RWPE2 (cell line): ENCODE measurements around the gene EIF2B5.

ENCODE experiments used
- ATAC-seq: fragments of 200-7000 bp; cut with Tn5 transposase; 3 replicates; pipeline ENCODE4 v1.9.1; 2021; ENCODE audit warnings: low read depth
- DNase-seq: peaks from one replicate; pipeline ENCODE4 v3.0.0-alpha.2; 2020; ENCODE audit warnings: low spot score
- H3K27ac ChIP-seq: fragments of 450-650 bp; 2 replicates; pipeline ENCODE4 v1.5.1; 2017; ENCODE audit warnings: mild to moderate bottlenecking; ENCODE audit not compliant: poor library complexity, severe bottlenecking
- H3K27me3 ChIP-seq: fragments of 250-450 bp; sonication (Bioruptor Pico); 2 replicates; pipeline ENCODE4 v1.5.1; 2021; ENCODE audit warnings: mild to moderate bottlenecking, moderate library complexity; ENCODE audit not compliant: insufficient read depth, poor library complexity, severe bottlenecking
- H3K36me3 ChIP-seq: fragments of 250-450 bp; sonication (Bioruptor Pico); 2 replicates; pipeline ENCODE4 v1.5.1; 2020; ENCODE audit warnings: low read depth, mild to moderate bottlenecking, moderate library complexity
- H3K4me1 ChIP-seq: fragments of 250-450 bp; sonication (Bioruptor Pico); 2 replicates; pipeline ENCODE4 v1.5.1; 2021; ENCODE audit warnings: mild to moderate bottlenecking, moderate library complexity; ENCODE audit not compliant: insufficient read depth, poor library complexity, severe bottlenecking
- H3K4me3 ChIP-seq: fragments of 250-450 bp; sonication (Bioruptor Pico); 2 replicates; pipeline ENCODE4 v1.5.1; 2021; ENCODE audit warnings: mild to moderate bottlenecking, moderate library complexity; ENCODE audit not compliant: severe bottlenecking
- H3K9me3 ChIP-seq: fragments of 250-450 bp; sonication (Bioruptor Pico); 2 replicates; pipeline ENCODE4 v1.5.1; 2021; ENCODE audit warnings: mild to moderate bottlenecking, moderate library complexity; ENCODE audit not compliant: severe bottlenecking
- TF ChIP-seq, protein P1 (sequence below): fragments of 450-650 bp; IDR thresholded peaks from one replicate; pipeline ENCODE4 v1.5.1; 2017; ENCODE audit warnings: mild to moderate bottlenecking, moderate library complexity; ENCODE audit not compliant: poor library complexity, severe bottlenecking

EIF2B5 gene

DNA sequence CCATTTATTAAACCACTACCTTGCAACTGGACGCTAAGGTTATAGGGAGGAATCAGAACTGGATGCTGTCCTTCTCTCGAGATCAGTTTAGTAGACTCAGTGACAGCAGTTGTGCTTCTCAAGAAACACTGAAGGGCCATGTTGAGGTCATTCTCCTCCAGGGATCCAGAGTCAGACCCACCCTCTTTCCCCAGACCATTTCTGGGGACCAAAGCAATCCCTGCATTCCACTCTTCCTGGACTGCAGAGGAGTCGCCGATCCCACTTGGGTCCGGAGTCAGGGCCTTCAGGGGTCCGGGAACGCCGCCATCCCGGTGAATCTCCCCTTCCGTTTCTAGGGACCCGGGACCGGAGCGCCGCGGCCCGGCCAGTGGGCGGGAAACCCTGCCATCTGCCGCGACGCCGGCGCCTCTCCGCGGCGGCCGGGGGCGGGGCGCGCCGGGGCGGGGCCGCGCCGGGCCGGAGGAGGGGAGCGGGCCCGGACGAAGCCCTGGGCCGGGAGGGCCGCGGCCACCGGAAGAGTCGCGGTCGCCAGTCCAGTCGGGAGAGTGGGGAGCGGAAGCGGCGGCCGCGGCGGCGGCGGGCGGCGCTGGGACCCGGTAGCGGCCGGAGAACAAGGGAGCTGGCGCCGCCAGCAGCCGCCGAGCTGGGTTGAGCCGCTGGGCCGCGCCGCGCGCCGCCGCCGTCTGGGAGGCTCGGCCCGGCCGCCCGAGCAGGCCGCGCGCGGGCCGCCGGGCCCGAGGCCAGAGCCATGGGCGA, 19.9 kb downstream of the EIF2B5 start, which contains the start of gene DVL3:
Gene DVL3, plus strand, starts transcription at position 493 of the 759 bp plus-strand sequence. Its CDS starts 259 bp downstream, at position 752.
- Histone ChIP-seq H3K9me3 (no peaks in the 10 kb centered on the region), H3K27ac (peak within 1 kb of the TSS; percentile 78), H3K4me1 (peaks cover 15% of the 10 kb centered on the region), H3K27me3 (no peaks in the 10 kb centered on the region), H3K4me3 (peak within 1 kb of the TSS; percentile 81), H3K36me3 (no peaks in the 10 kb centered on the region)
- TF ChIP-seq, protein P1, sequence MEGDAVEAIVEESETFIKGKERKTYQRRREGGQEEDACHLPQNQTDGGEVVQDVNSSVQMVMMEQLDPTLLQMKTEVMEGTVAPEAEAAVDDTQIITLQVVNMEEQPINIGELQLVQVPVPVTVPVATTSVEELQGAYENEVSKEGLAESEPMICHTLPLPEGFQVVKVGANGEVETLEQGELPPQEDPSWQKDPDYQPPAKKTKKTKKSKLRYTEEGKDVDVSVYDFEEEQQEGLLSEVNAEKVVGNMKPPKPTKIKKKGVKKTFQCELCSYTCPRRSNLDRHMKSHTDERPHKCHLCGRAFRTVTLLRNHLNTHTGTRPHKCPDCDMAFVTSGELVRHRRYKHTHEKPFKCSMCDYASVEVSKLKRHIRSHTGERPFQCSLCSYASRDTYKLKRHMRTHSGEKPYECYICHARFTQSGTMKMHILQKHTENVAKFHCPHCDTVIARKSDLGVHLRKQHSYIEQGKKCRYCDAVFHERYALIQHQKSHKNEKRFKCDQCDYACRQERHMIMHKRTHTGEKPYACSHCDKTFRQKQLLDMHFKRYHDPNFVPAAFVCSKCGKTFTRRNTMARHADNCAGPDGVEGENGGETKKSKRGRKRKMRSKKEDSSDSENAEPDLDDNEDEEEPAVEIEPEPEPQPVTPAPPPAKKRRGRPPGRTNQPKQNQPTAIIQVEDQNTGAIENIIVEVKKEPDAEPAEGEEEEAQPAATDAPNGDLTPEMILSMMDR = no peak
- peak; percentile 65 for ATAC-seq
- no peak for DNase-seq

DNA sequence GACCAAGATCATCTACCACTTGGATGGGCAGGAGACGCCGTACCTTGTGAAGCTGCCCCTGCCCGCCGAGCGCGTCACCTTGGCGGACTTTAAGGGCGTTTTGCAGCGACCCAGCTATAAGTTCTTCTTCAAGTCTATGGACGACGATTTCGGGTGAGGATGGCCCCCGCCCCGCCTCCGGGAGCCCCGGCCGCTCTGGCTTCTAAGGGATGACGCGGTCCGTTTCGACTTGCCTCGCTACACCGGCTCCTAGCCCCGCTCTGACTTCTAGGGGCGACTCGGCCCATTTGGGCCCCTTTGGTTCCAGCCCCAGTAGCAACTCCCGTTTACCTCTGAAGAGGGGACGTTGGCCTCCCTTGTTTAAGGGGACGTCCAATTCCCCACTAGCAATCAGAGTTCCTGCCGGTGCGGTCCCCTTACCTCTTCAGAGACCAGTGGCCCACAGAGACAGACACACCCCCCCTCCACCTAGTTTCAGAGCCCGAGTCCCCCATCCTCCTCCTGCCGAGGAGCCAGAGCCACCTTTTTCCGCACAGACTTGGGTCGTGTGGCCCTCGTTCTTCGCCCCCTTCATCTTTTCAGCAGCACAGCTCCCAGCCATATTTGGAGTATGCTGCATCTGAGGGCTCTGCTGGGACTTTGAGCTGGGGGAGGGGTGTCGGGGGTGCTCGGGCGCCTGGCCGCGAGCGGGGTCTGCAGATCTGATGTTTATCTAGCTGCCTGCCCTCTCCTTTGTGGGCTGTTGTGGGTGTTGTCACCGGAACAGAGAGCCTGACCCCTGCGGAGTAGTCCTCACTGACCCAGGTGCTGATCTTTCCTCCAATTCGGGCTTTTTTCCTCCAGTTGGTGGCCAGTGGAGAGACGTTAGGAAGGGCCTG, 20.7 kb downstream of the EIF2B5 start:
- H3K27ac ChIP-seq = peak overlapping the region; percentile 78
- no peaks in the 10 kb centered on the region for H3K9me3 ChIP-seq
- no peaks in the 10 kb centered on the region for H3K27me3 ChIP-seq
- no peaks in the 10 kb centered on the region for H3K36me3 ChIP-seq
- DNase-seq (no peak), ATAC-seq (peak; percentile 38)
- TF ChIP-seq, protein P1 = no peak
- peak overlapping the region; percentile 81 for H3K4me3 ChIP-seq
- H3K4me1 ChIP-seq = peaks cover 15% of the 10 kb centered on the region

DNA sequence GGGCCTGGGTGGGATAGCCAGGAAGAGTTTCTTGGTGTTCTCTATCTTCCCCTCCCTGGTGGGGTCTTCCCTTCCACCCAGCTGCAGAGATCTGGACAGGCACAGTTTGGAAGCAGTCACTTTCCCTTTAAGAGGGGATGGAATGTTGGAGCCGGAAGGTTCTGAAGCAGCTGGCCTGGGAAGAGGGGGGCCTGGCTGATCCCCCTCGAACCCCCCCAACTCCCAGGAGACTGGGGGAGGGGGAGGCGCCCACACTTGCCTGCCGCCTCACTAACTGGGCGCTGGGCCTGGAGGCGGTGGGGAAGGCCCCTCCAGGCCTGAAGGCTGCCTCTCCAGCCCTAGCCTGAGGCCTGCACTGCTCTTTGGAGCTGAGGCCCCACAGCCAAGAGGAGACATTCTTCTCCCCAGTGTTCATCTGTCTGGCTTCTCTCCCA, 21.4 kb downstream of the EIF2B5 start:
- peaks cover 15% of the 10 kb centered on the region for H3K4me1 ChIP-seq
- DNase-seq (no peak), ATAC-seq (peak; percentile 55)
- TF ChIP-seq, protein P1 = no peak
- peak overlapping the region; percentile 81 for H3K4me3 ChIP-seq
- 0 out of 2 replicates have a peak, but pooled peaks cover under 1% of the 10 kb centered on the region for H3K36me3 ChIP-seq
- H3K27ac ChIP-seq = peak overlapping the region; percentile 78
- H3K27me3 ChIP-seq = no peaks in the 10 kb centered on the region
- no peaks in the 10 kb centered on the region for H3K9me3 ChIP-seq

DNA sequence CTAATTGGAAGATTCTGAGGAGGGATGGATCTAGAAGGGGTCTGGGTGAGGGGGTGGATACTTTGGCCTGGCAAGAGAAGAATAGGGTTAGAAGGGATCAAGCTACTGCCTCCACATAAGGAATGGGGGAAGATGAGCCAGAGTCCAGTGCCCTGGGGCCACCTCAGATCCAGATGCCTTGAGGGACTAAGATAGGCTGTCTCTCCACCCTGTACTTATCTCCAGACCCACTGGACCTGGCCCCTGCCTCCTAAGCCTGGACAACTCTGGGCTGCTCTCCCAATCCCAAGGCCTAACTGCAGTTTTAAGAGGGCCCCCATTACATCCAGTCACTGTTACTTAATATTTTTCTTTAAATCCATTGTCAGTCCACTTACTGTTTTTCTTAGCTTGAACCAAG, 22.0 kb downstream of the EIF2B5 start:
- DNase-seq (no peak), ATAC-seq (no peak)
- Histone ChIP-seq H3K4me1 (peaks cover 15% of the 10 kb centered on the region), H3K4me3 (peak overlapping the region; percentile 81), H3K27me3 (no peaks in the 10 kb centered on the region), H3K9me3 (no peaks in the 10 kb centered on the region), H3K36me3 (0 out of 2 replicates have a peak, but pooled peaks cover 7% of the 10 kb centered on the region), H3K27ac (peak overlapping the region; percentile 78)
- TF ChIP-seq, protein P1 = no peak
